HFFc6 (cell line): ENCODE data around the gene ANKRD52. TPM values are rescaled to one million over a fixed set of nuclear protein-coding genes. Genes with fewer than 3 reads are reported as not detected.
A peak's percentile ranks its signal among the peaks of the same experiment; 100 is the strongest.
"Not testable (repeated sequence)": the region's sequence is repeated elsewhere in the genome, so short reads cannot be mapped to it uniquely, and the experiment has no call there.

Source experiments
- DNase-seq: peaks from one replicate; pipeline ENCODE4 v3.0.0-alpha.2; 2018
- H3K27ac Mint-ChIP-seq: 2 replicates; pipeline ENCODE4 v1.8.0; 2020; ENCODE audit warnings: mild to moderate bottlenecking, mixed read lengths
- H3K27me3 Mint-ChIP-seq: 2 replicates; pipeline ENCODE4 v1.8.0; 2021; ENCODE audit warnings: mild to moderate bottlenecking, moderate library complexity, mixed read lengths; ENCODE audit not compliant: insufficient read depth
- H3K36me3 Mint-ChIP-seq: 2 replicates; pipeline ENCODE4 v1.8.0; 2021; ENCODE audit warnings: low read depth, mixed read lengths
- H3K4me1 Mint-ChIP-seq: 2 replicates; pipeline ENCODE4 v1.8.0; 2020; ENCODE audit warnings: low read depth, mixed read lengths
- H3K4me3 Mint-ChIP-seq: 2 replicates; pipeline ENCODE4 v1.8.0; 2020; ENCODE audit warnings: mild to moderate bottlenecking, moderate library complexity, mixed read lengths
- H3K9me3 Mint-ChIP-seq: 2 replicates; pipeline ENCODE4 v1.8.0; 2020; ENCODE audit warnings: mild to moderate bottlenecking, mixed read lengths
- CTCF ChIP-seq: fragments of 200-600 bp; sonication (generic); IDR thresholded peaks from 2 replicates; pipeline ENCODE4 v1.5.0; 2021; ENCODE audit warnings: antibody characterized with exemption, mild to moderate bottlenecking
- total RNA-seq, 6 experiments: library from RNA; stranded (reverse); fragmentation: NEBNext Ultra II Directional; extraction: Animal tissue kit (Norgen Biotek cat#: 25700); gene quantifications; 2 replicates in 1 of 6; 3 replicates in 5 of 6; pipeline ENCODE4 v1.2.3, GENCODE V29; 2021

Gene ANKRD52
- total RNA-seq, 6 experiments from 2014 or later: 57.9 to 87.8 (median 68.6) TPM

DNA sequence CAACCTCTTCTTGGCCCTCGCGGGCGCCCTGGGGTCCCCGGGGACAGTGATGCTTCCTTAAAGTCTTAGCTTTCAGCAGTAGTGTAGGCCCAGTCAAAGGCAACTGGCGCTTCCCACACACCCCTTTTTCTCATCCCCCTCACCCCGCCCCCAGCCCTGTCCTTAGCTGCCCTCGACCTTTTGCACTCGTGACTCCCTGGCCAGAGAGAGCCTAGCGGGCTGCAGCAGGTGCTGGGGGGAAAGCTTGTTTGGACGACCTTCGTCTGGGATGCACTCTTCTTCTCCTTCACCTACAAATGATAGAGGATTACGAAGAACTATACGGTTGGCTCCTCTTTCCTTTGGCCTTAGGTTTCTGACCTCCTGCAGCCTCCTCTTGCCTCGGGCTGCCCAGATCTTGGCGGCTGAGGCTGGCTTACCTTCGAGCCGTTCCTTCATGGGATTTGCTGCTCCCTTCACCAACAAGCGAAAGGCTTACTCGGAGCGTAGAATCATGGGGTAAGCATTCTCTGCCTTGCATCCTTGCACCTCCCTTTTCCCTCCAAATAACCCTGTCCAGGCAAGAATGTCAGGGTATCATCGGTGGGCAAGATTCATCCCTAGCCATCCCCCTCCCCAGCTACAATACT lies 9.4 kb upstream of the ANKRD52 start:
- DNase-seq: no peak
- peak overlapping the region; percentile 22 for H3K27ac Mint-ChIP-seq
- H3K4me1 Mint-ChIP-seq: peaks cover 23% of the 10 kb centered on the region
- no peaks in the 10 kb centered on the region for H3K9me3 Mint-ChIP-seq
- H3K36me3 Mint-ChIP-seq: no peaks in the 10 kb centered on the region; the same call in 1 of the 2 replicates
- peak overlapping the region; percentile 97 for H3K4me3 Mint-ChIP-seq
- TF ChIP-seq CTCF: no peak
- peaks cover 4% of the 10 kb centered on the region for H3K27me3 Mint-ChIP-seq

DNA sequence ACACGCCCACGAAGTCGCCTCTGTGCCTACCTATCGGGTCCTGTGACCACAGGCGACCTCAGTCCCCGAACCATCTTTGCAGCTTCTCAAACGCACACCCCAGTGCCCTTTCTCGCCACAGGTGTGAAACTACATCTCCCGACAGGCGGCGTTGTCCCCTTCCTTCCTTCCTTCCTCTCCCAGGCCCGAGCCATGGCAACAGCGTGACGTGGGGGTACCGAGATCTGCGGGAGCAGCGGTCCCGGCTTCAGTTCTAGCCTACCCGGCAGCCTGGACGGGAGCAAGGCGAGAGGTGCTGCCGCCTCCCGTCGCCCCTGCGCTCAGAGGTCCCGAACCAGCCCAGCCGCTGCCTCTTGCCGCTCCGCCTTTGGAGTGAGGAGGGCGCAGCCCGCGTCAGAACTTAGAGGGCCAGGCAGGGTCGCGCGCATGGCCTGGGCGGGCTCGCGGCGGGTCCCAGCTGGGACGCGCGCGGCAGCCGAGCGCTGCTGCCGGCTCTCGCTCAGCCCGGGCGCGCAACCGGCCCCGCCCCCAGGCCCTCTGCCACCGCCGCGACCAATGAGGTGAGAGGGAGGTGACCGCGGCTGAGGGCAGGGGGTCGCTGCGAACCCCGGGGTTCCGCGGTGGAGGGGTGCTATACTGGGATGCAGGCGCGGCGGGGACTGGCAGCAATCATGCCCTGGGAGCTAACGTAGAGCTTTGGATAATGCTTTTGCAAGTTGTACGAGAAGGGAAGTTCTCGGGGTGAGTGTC lies 8.7 kb upstream of the ANKRD52 start, which contains the start of gene COQ10A:
COQ10A (plus strand) TSS at position 250 of the 750 bp plus-strand sequence; CDS start at position 427, 177 bp downstream.
- peaks cover 3% of the 10 kb centered on the region for H3K36me3 Mint-ChIP-seq
- peaks cover 4% of the 10 kb centered on the region for H3K27me3 Mint-ChIP-seq
- no peaks in the 10 kb centered on the region for H3K9me3 Mint-ChIP-seq
- peaks cover 28% of the 10 kb centered on the region for H3K4me1 Mint-ChIP-seq
- peak; percentile 87 for DNase-seq
- peak; percentile 87 for TF ChIP-seq CTCF
- peak within 1 kb of the TSS; percentile 97 for H3K4me3 Mint-ChIP-seq
- peak within 1 kb of the TSS; percentile 95 for H3K27ac Mint-ChIP-seq

GRCh38 chr12:56266068-56266692 lies 8.0 kb upstream of the ANKRD52 start:
- H3K4me1 Mint-ChIP-seq: peaks cover 35% of the 10 kb centered on the region
- not testable (repeated sequence) for H3K9me3 Mint-ChIP-seq, H3K36me3 Mint-ChIP-seq, DNase-seq, H3K27me3 Mint-ChIP-seq
- peak overlapping the region; percentile 97 for H3K4me3 Mint-ChIP-seq
- H3K27ac Mint-ChIP-seq: peak overlapping the region; percentile 95

- H3K36me3 Mint-ChIP-seq, H3K27me3 Mint-ChIP-seq, H3K4me3 Mint-ChIP-seq, H3K27ac Mint-ChIP-seq, DNase-seq, H3K9me3 Mint-ChIP-seq: not testable (repeated sequence)
- H3K4me1 Mint-ChIP-seq: peaks cover 51% of the 10 kb centered on the region
- peak; percentile 47 for TF ChIP-seq CTCF
These were observed 4.8 kb upstream of the ANKRD52 start for GRCh38 chr12:56262955-56263354.

- Mint-ChIP-seq H3K27me3 (peaks cover 2% of the 10 kb centered on the region; the same call in 1 of the 2 replicates), H3K4me1 (peaks cover 49% of the 10 kb centered on the region), H3K4me3 (peak overlapping the region; percentile 58), H3K27ac (peak overlapping the region; percentile 89), H3K9me3 (no peaks in the 10 kb centered on the region), H3K36me3 (peaks cover 17% of the 10 kb centered on the region)
- no peak for TF ChIP-seq CTCF
- DNase-seq: peak; percentile 84
These were observed 3.5 kb upstream of the ANKRD52 start for GRCh38 chr12:56261503-56262232.
